Nephron (organoid): ENCODE measurements around the gene PEX16.

Source experiments
- H3K27ac Mint-ChIP-seq, 3 experiments: 2 replicates each; pipeline ENCODE4 v1.8.0; 2020; ENCODE audit warnings: mixed read lengths in 3 of 3, mild to moderate bottlenecking in 2 of 3, moderate library complexity in 1 of 3
- H3K27me3 Mint-ChIP-seq: 2 replicates; pipeline ENCODE4 v1.8.0; 2021; ENCODE audit warnings: low read depth, mild to moderate bottlenecking, moderate library complexity, mixed read lengths
- H3K36me3 Mint-ChIP-seq: 2 replicates; pipeline ENCODE4 v1.8.0; 2020; ENCODE audit warnings: low read depth, mixed read lengths
- H3K4me1 Mint-ChIP-seq: 2 replicates; pipeline ENCODE4 v1.8.0; 2020; ENCODE audit warnings: mixed read lengths
- H3K4me3 Mint-ChIP-seq, 3 experiments: 2 replicates each; pipeline ENCODE4 v1.8.0; 2020; ENCODE audit warnings: mild to moderate bottlenecking in 3 of 3, mixed read lengths in 3 of 3, moderate library complexity in 2 of 3
- H3K9me3 Mint-ChIP-seq: 2 replicates; pipeline ENCODE4 v1.8.0; 2020; ENCODE audit warnings: mixed read lengths
- CTCF ChIP-seq, 3 experiments: fragments of 200-600 bp; sonication (generic); IDR thresholded peaks; one replicate each; pipeline ENCODE4 v1.5.0; 2021; ENCODE audit warnings: antibody characterized with exemption in 3 of 3; ENCODE audit not compliant: unreplicated experiment in 3 of 3

Gene PEX16

GRCh38 chr11:45864041-45864440 is 53.6 kb downstream of the PEX16 start:
- no peak for TF ChIP-seq CTCF (IDR thresholded peaks at IDR 0.05; ENCODE audit: unreplicated experiment in 3 of 3)
- no peak overlapping the region for H3K4me3 Mint-ChIP-seq
- H3K36me3 Mint-ChIP-seq: peaks cover 60% of the 10 kb centered on the region
- no peak overlapping the region for H3K27ac Mint-ChIP-seq
- peaks cover 20% of the 10 kb centered on the region for H3K4me1 Mint-ChIP-seq
- no peaks in the 10 kb centered on the region for H3K27me3 Mint-ChIP-seq
- H3K9me3 Mint-ChIP-seq: no peaks in the 10 kb centered on the region

GRCh38 chr11:45860764-45861510 is 56.7 kb downstream of the PEX16 start:
- Mint-ChIP-seq H3K9me3 (no peaks in the 10 kb centered on the region), H3K27ac (peak overlapping the region; percentile 51 to 98 (median 97)), H3K4me3 (no peak overlapping the region), H3K27me3 (no peaks in the 10 kb centered on the region), H3K4me1 (peaks cover 47% of the 10 kb centered on the region), H3K36me3 (peaks cover 65% of the 10 kb centered on the region)
- TF ChIP-seq CTCF (IDR thresholded peaks at IDR 0.05; ENCODE audit: unreplicated experiment in 3 of 3): no peak

GRCh38 chr11:45860348-45860747 is 57.3 kb downstream of the PEX16 start:
- H3K27me3 Mint-ChIP-seq: no peaks in the 10 kb centered on the region
- peaks cover 60% of the 10 kb centered on the region for H3K36me3 Mint-ChIP-seq
- TF ChIP-seq CTCF (IDR thresholded peaks at IDR 0.05; ENCODE audit: unreplicated experiment in 3 of 3): no peak
- H3K9me3 Mint-ChIP-seq: no peaks in the 10 kb centered on the region
- H3K4me3 Mint-ChIP-seq: peak overlapping the region in 1 of 3 experiments; percentile 42
- peaks cover 53% of the 10 kb centered on the region for H3K4me1 Mint-ChIP-seq
- H3K27ac Mint-ChIP-seq: peak overlapping the region; percentile 92 to 98 (median 97)
